DMS53 treated with DMSO at 0.1 percent for 48 hours (cell line): Measurements from ENCODE around the gene ESRRA.
"Not testable (repeated sequence)": the region's sequence is repeated elsewhere in the genome, so short reads cannot be mapped to it uniquely, and the experiment has no call there.

Source experiments
- DNase-seq: peaks from one replicate; lab custom pipeline; 2025; ENCODE audit not compliant: unreplicated experiment; lab: John Stamatoyannopoulos, UW

Gene ESRRA

DNA sequence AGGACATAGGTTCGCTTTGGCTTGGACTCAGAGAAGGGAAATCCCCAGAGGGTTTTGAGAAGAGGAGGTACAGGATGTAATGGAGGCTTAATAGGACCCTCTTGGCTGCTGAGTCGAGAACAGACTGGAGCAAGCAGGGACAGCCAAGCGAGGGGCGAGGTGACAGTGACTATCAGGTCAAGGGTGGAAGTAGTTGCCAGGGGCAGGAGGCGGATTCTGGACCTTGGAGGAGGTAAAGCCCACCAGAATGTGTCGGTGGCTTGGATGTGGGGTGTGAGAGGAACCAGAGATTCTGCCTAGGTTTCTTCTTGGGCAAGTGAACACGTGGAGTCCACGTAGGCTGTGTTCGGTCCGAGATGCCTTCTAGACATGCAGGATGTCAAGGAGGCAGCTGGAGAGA, 7.6 kb downstream of the ESRRA start:
- DNase-seq, result no peak

DNA sequence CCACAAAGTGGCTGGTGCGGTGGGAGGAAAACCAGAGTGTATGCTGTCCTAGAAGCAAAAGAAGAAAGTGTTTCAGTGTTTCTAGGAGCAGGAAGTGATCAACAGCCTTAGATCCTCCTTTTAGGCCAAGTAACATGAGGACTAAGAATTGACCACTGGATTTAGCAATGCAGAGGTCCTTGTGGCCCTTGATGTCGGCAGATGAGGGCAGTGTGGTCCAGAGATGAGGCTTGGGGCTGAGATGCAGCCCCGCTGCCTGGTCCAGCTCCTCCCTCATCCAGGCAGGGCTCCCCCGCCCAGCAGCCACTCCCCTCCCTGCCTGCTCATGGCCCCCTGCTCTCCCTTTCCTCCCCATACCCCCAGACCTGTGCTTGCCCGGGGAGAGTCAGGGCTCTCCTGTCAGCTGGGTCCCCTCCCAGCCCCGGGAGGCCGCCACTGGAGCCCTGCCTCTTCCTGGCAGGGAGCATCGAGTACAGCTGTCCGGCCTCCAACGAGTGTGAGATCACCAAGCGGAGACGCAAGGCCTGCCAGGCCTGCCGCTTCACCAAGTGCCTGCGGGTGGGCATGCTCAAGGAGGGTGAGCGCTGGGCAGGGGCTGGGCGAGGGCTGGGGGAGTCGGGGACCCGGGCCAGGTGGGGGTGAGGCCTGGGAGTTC, 8.3 kb downstream of the ESRRA start:
- no peak for DNase-seq

DNA sequence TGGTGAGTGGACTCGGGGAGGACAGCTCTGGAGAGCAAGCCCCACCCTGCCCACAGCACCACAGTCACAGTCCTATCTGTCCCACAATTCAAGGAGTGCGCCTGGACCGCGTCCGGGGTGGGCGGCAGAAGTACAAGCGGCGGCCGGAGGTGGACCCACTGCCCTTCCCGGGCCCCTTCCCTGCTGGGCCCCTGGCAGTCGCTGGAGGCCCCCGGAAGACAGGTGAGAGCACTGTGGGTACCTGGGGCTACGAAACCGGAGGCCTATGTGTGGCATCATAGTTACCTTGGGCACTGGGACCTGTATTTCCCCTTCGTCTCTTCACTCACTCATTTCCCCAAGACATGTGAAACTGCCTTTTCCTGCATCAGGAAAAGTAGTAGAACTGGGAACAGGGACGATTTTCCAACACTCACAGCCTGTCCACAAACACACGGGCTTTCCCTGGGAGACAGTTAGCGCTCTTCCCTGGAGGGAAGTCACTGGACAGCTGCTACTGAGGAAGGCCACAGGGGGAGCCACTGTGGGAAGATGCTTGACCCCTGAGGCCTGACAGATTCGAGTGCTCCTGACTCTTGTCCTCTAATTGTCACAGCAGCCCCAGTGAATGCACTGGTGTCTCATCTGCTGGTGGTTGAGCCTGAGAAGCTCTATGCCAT, 9.0 kb downstream of the ESRRA start:
- no peak for DNase-seq

DNA sequence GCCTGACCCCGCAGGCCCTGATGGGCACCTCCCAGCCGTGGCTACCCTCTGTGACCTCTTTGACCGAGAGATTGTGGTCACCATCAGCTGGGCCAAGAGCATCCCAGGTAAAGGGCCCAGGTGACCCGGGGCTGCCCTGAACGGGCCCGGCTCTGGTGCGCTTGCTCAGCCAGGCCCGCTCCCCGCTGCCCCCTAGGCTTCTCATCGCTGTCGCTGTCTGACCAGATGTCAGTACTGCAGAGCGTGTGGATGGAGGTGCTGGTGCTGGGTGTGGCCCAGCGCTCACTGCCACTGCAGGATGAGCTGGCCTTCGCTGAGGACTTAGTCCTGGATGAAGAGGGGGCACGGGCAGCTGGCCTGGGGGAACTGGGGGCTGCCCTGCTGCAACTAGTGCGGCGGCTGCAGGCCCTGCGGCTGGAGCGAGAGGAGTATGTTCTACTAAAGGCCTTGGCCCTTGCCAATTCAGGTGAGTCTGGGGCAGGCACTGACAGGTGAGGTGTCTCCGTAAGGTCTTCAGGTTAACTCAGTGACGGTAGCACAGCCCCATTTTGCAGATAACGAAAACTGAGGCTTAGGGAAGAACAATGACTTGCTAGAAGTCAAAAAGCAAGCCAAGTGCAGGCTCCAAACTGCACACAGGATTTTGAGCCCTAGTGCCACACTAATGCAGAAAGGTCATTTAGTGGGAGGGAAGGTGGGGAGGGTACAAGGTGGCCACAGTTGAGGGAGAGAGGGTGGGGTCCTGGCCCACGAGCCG, 9.7 kb downstream of the ESRRA start:
- DNase-seq, result no peak

DNA sequence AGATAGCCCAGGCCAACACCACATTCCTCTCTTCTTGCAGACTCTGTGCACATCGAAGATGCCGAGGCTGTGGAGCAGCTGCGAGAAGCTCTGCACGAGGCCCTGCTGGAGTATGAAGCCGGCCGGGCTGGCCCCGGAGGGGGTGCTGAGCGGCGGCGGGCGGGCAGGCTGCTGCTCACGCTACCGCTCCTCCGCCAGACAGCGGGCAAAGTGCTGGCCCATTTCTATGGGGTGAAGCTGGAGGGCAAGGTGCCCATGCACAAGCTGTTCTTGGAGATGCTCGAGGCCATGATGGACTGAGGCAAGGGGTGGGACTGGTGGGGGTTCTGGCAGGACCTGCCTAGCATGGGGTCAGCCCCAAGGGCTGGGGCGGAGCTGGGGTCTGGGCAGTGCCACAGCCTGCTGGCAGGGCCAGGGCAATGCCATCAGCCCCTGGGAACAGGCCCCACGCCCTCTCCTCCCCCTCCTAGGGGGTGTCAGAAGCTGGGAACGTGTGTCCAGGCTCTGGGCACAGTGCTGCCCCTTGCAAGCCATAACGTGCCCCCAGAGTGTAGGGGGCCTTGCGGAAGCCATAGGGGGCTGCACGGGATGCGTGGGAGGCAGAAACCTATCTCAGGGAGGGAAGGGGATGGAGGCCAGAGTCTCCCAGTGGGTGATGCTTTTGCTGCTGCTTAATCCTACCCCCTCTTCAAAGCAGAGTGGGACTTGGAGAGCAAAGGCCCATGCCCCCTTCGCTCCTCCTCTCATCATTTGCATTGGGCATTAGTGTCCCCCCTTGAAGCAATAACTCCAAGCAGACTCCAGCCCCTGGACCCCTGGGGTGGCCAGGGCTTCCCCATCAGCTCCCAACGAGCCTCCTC, 10.6 kb downstream of the ESRRA start:
- DNase-seq, result not testable (repeated sequence)

DNA sequence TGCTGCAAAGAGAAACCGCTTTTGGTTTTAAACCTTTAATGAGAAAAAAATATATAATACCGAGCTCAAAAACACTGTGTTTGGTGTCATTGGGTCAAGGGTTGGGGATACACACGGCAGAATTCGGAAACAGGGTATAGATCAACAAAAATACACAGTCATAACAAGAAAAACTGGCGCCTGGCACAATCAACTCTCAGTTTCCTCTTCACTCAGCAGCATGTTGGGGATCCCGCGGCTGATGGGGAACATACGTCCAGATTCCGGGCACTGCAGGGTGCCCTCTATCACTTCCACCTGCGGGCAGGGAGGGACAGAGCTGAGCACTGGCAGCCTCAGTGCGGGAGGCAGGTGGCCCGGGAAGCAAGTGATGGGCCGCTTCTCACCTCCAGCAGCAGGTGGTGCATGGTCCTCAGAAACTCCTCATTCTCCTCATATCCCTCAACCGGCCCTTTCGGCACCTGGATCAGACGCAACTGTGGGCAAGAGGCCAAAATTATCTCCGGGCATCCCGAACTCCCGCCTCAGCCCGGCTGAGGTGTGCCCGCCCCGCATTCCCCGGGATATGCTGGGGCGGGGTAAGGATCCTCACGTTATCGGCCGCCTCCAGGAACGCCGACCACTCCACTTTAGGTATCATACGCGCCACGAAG, 11.5 kb downstream of the ESRRA start:
- DNase-seq, result peak; percentile 67

DNA sequence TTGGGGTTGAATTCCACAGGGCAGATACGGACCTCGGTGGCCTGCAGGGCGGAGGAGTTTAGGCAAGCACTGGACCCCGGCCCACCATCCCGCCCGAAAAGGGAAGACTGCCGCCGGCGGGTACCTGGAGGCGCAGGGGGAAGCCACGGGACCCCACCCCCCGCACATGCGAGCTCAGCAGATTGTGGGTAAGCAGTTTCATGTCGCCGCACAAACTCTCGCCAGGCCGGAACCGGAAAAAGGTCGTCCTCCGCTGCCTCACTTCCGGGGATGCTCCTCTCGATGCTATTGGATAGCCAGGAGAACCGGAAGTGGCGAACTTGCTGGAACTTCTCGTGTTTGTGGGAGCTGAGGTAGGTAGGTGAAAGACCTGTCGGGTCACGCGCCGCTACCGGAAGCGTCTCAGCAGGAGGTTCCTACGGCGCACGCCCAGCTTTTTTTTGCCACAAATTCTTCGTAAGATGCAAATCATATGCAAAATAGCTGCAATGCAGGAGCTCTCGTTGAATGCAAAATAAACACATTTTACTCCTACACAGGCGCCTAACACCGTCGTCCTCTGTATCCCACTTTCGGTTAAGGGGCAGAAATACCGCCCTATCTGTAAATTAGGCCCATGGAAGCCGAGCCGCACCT, 12.1 kb downstream of the ESRRA start, which contains the start of gene TRMT112:
TSS of gene TRMT112 (minus strand) at position 235 of the 636 bp plus-strand sequence. CDS start at position 202, 33 bp downstream.
- peak; percentile 98 for DNase-seq

DNA sequence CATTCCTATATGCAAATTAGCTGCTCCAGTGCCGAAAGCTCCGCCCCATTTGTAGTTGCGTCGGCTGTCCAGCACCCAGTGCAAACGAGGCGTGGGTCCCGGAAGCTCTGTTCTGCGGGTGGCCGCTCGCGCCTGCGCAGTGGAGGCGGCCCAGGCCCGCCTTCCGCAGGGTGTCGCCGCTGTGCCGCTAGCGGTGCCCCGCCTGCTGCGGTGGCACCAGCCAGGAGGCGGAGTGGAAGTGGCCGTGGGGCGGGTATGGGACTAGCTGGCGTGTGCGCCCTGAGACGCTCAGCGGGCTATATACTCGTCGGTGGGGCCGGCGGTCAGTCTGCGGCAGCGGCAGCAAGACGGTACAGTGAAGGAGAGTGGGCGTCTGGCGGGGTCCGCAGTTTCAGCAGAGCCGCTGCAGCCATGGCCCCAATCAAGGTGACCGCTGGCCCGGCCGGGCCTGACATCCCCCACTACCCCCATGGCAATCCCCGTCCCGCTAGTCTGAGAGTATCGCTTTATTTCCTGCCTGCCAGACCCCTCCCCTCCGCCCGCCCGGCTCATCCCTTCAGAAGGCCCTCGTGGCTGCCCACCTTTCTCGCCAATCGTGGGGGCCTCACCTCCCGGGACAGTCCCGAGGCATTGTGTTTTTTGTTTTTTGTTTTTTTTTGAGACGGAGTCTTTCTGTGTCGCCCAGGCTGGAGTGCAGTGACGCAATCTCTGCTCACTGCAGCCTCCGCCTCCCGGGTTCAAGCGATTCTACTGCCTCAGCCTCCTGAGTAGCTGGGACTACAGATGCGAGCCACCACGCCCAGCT, 12.8 kb downstream of the ESRRA start, which contains the start of gene PRDX5:
TSS of gene PRDX5 (plus strand) at position 161 of the 805 bp plus-strand sequence. CDS start at position 256, 95 bp downstream.
- DNase-seq, result peak; percentile 93

DNA sequence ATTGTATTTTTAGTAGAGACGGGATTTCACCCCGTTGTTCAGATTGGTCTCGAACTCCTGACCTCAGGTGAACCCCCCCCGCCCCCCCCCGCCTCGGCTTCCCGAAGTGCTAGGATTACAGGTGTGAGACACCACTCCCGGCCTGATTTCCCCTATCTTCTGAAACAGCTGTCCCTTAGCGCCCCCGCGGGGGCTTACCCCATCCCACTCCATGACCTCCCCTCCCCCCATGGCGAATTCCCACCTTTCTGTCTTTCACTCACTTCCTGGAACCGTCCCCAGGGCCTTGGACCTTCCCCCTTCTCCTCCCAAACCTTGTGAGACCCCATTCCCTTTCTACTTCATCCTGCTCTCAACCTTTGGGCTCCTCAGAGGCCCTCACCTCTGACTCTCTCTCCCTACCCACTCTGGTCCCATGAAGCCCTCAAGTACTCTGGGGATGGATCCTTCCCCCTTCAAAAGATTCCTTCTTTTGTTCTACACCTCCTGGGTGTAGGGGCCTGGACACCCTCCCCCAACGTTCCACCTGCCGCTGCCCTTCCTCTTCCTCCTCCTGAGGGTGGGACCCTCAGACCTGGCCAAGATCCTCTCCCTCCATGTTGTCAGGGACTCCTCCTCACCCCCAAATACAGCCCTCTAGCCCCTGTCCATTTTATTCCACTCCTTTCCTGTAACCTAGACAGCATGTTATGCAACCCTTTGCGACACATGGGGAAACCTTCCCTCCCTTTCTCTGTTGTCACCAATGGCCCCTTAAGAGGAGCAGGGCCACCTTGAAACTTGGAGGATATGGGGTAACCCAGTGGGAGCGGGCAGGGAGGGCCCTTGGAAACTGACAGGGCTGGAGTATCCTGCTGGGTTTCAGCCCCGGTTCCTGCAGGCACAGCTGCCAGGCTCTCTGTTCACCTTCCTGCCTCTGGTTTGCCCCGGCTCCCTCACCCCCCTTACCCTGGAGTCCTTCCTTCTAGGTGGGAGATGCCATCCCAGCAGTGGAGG, 13.7 kb downstream of the ESRRA start:
- no peak for DNase-seq

DNA sequence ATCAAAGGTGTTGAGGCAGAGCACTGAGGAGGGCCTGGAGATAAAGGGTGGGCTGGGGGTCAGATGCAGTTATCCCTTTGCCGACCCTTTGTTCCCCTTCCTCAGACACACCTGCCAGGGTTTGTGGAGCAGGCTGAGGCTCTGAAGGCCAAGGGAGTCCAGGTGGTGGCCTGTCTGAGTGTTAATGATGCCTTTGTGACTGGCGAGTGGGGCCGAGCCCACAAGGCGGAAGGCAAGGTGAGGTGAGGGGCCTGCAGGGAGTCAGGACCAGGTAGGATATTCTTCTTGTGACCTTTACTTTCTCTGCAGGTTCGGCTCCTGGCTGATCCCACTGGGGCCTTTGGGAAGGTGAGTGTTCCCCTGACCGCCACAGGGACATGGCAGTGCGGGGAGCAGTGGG, 15.2 kb downstream of the ESRRA start:
- DNase-seq, result no peak

DNA sequence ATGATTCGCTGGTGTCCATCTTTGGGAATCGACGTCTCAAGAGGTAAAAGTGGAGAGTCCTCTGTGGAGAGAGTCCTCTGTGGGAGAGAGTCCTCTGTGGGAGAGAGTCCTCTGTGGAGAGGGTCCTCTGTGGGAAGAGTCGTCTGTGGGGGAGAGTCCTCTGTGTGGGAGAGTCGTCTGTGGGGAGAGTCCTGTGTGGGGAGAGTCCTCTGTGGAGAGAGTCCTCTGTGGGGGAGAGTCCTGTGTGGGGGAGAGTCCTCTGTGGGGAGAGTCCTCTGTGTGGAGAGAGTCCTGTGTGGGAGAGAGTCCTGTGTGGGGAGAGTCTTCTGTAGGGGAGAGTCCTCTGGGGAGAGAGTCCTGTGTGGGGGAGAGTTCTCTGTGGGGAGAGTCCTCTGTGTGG, 15.7 kb downstream of the ESRRA start:
- no peak for DNase-seq

DNA sequence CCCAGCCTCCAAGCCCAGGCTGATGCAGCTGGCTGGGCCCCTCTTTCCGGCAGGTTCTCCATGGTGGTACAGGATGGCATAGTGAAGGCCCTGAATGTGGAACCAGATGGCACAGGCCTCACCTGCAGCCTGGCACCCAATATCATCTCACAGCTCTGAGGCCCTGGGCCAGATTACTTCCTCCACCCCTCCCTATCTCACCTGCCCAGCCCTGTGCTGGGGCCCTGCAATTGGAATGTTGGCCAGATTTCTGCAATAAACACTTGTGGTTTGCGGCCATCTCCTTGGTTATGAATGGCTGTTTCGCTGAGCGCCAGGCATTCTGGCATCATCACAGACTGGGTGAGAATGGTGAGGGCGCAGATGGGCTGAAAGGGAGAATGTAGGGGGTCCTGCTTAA, 16.2 kb downstream of the ESRRA start:
- no peak for DNase-seq

DNA sequence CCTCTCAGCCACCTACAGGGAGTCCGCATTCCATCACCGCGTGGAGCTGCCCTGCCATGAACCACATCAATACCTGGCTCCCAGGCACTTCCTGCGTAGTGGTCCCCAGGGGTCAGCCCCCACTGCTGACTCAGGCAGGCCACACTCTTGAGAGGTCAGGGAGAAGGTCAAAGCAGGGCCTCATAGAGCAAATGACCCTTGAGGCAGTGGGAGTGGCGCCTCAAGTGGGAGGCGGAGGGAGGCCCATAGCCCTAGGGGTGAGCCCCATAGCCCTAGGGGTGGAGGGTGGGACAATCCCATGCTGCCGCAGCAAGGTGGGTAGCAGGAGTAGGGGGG, 17.6 kb downstream of the ESRRA start:
- no peak for DNase-seq

DNA sequence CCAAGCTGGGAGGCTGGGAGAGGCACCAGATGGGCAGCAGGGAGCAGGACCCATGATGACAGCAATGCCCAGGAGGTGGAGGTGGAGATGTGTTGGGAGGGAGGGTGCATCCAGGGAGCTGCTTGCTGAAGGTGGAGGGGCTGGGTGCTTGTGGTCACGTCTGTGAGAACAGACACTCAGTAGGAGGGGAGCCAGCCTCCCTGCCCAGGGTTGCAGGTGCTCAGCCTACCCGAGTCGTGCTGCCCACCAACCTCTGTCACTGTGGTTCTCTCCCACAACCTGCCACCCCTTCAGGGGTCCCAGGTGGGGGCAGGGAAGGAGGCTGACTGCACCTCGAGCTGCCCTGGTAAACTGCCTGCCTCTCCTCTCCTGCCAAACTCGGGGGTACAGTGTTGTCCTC, 18.0 kb downstream of the ESRRA start:
- no peak for DNase-seq

DNA sequence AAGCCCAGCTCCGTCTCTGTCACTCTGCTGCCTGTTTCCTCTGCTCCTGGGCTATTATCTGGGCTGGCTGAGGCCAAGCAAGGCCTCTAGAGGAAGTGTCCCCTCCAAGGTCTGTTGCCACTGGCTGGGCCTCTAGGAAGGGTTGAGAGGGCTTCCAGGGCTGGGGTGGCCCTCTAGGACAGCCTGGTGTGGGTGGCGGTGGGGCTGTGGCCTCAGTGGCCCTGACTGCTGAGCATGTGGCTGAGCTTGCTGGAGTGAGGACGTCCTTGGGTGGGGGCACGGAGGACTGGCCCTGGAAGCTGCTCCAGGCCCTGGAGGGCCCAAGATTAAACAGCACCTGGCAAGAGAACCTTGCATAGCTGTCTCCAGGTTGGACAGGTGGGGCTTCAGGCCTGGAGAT, 18.7 kb downstream of the ESRRA start:
- DNase-seq, result not testable (repeated sequence)

DNA sequence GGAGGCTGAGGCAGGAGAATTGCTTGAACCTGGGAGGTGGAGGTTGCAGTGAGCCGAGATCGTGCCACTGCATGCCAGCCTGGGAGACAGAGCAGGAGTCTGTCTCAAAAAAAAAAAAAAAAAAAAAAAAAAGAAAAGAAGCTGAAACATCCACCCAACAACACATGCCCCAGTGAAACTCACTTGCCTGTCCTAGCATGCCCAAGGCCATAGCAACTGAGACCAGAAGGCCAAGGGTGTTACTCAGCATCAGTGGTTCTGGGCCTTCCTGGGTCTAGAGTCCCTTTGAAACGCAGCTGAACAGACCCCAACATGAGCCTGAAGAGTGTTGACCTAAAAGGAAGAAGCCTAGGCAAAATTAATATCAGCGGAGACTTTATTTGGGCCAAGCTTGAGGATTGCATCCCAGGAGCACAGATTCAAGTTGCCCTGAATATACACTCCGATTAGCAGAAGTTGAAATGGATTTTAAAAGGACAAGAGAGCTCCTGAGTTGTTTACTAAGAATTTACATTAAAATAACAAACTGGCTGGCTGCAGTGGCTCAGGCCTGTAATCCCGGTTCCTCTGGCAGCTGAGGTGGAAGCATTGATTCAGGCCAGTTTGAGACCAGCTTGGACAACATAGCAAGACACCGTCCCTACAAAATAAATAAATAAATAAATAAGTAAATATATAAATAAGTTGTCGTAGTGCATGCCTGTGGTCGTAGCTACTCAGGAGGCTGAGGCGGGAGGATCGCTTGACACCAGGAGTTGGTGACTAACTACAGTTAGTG, 19.6 kb downstream of the ESRRA start:
- no peak for DNase-seq

DNA sequence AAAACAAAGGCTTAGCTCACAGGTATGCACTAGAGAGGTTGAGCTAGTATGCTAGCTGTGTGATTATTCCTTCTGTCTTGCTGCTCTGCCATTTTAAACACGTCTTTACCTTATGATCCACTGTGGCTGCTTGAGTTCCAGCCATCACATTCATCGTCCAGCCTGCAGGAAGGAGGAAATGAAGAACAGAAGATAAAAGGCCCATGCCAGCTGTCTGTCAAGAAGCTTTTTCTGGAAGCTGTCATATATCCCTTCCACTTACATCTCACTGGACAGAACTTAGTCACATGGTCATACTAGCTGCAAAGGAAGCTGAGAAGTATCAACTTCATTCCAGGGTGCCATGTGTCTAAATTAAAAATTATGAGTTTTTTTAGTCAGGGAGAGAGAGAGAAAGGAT, 22.1 kb downstream of the ESRRA start:
- no peak for DNase-seq
